ENCODE data around the gene CCDC88C.

Gene CCDC88C

DNA sequence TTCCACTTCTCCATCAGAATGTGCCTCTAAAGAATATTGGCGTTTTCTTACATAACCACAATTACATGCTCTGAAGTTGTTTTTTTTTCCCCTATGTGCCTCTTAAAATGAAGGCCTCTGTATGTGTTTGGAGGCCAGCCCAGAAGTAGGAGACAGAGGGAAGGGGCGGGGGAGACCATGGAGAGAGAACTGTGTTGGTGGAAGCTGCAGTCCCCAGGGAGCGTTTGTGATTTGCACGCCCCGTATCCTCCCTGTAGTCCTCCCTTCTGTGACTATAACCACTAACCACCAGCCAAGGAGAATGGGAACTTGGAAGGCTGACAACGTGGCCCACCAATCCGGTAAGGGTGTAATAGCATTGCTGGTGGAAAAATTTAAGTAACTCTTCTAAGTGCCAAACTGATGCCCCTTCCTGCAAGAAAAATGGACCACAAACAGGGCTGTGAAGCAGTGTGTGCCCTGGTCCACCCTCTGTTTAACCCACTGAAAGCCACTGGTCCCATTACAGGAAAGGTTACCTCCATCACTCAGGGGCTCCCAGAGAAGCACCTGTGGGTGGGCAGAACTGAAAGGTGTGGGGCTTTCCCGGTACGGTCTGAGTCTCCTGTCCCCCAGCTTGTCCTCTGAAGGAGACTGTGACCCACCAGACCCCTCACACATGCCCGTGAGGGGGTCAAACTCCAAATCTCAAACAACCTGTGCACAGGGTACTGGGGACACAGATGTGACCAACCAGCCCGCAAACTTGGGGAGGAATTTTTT lies 36.8 kb downstream of the CCDC88C start:
- in situ Hi-C loops (cut with MboI; ENCODE audit: low sequenced_read_pairs) = no loop called here

DNA sequence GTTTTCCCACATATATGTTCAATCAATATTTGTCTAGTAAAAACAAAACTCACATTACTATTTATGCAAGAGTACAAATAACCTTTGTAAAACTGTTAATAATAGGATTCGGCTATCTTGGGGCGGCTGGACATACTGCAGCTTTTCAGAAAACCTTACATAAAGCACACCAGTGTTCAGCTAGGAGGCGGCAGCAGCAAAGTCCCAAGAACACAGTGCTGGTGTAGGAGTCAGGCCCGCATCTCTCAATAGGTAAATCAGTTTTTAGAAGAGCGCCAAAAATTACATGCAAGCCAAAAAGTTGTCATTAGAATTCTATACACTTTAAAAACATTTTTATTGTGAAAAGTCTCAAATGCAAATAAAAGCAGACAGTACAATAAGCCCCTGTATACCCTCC lies 37.5 kb downstream of the CCDC88C start:
- in situ Hi-C loops (cut with MboI; ENCODE audit: low sequenced_read_pairs) = no loop called here

DNA sequence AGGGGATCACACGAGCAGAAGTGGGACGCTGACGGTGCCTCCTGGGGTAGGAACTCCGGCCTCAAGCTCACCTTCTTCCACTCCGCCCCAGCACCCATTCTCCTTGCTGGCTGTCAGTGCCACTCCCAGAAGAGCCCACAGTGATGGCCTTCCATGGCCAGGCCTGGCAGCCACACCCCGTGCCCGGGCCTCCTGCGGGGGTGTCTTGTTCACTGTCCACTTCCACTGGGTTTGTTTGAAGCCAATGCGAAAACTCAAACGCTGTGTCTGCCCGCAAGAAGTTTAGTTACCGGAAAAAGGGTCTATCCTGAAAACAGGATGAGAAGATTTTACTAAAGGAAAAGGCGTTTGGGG lies 38.1 kb downstream of the CCDC88C start:
- in situ Hi-C loops (cut with MboI; ENCODE audit: low sequenced_read_pairs) = no loop called here

DNA sequence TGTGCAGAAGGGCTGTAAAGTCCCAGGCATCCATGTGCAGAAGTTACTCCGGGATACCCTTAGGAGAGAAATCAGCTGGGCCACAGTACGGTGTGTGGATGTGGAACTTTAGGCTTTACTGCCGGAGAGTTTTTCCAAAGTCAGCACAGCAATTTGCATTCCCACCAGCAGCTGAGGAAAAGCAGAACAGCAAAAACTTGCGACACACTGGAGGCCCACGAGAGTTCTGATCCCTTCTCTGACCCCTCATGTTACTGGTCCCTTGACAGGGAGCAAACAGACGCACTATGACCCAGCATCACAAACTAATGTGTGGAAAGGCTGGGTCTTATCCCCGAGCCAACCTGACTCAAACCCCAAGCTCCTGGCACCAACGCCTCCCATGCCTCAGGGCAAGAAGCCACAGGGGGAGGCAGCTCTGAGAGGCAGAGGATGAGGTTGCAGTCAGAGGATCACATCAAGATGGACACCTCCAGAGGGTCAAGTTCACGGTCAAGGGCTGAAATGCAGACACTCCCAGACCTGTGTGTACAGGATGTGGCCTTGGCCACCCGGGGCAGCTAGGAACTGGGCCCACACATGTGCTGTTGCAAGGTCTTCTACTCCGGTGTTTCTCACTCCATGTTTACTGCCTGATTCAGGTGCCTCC lies 38.6 kb downstream of the CCDC88C start:
- in situ Hi-C loops (cut with MboI; ENCODE audit: low sequenced_read_pairs) = no loop called here

DNA sequence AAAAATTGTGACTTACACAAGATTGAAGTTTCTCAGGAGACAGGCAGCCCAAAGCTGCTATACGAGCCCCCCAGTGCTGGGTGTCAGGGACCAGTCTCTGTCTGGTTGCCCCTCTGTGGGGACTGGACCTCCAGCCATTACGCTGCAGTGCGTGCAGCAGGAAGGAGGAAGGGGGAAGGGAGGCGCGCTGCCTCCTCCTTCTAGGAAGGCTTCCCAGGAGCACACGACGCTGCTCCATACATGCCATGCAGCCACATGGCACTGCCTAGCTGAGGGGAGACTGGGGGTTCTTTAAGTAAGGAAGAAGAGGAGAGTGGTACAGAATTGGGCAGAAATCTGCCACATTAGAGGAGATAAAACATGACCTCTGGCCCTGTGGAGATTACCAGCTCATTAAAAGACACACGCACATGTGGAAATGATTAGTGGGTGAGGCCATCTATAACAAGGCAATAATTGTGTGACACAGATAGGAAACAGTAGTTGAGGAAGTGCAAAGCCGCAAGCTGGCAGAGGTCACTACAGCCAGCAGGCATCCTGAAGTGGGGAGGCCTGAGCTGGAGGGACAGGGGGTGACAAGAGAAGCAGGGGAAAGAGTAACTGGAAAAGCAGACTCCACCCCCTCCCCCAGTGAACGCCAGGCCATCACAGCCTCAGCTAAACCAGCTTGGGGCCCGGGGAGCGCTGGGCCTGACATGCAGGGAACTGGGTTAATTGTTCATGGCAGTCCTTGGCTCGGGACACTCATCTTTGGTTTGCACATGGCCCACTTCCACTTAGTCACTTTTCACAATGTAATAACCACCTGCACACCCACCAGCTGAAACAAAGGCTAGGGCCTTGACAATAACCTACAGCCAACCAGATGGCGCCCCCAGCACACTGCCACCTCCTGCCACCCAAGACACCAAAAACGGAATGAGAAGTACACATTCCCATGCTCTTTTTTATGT lies 39.6 kb downstream of the CCDC88C start:
- in situ Hi-C loops (cut with MboI; ENCODE audit: low sequenced_read_pairs) = no loop called here

DNA sequence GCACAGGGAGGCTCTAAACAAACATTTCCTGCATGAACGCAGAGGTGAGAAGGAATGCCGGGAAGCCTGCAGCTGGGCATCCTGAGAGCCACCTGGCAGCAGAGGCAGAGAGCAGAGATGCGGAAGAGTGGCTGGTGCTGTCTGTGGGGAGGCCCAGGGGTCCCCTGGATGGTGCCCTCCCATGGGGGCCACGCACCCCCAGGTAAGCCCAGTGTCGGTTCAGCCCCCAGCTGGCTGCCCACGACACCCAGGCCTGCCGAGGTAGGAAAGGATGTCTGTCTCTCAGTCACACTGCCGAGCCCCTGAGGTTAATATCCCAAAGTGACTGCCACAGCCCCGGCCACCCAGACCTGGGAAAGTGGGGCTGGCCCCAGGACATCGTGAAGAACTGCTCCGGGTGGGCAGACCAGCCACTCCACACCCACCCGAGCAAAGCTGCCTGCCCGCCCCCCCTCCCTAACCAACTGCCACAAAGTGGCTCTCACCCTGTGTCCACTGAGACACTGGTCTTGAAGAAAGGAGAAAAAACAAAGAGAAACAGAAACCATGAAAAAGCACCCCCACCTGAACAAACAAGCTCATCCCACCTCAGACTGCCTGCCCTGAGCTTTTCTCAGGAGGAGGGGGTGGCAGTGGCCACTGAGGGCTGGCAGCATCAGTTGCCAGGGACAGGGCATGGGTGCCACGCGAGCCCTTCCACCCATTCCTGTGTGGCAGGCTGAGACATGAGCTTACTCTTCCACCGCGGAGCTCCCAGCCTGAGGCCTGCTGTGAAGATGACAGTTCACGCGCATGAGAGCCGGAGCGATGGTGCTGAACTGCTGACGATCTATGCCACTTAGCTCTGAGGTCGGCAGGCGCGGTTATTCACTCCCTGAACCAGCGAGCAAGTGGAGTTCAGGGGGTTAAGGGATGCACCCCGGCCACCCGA lies 40.8 kb downstream of the CCDC88C start:
- in situ Hi-C loops (cut with MboI; ENCODE audit: low sequenced_read_pairs) = no loop called here

DNA sequence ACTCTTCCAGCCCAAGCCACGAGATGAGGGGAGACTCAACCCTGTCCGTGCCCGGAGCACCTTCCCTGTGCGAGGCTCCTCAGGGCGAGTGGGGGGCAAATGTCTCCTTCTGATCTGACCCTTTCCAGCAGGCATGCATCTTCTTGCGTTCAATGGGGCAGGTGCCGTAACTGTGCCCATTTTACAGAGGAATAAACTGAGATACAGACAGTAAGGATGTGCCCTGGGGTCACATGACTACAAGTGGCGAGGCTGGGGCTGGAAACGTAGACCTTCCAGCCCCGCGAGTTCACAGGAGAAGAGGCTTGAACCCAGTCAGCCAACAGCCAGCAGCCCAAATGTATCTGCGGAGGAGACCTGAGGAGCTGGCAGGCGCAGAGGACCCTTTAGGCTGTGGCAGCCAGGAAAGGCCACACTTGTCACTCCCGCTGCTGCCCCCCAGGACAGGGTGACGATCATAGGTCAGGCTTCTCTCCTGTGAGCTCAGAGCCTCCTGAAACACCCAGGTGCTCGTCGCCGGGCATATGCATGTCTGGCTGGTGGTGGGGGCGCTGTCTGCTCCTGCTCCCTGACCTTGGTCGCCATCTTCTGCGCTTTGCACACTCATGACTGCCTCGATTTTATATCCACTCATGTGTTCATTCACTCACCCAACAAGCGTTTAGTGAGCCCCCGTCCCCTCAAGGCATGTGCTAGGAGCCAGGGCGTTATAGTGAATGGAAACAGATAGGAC lies 41.7 kb downstream of the CCDC88C start:
- in situ Hi-C loops (cut with MboI; ENCODE audit: low sequenced_read_pairs) = no loop called here

DNA sequence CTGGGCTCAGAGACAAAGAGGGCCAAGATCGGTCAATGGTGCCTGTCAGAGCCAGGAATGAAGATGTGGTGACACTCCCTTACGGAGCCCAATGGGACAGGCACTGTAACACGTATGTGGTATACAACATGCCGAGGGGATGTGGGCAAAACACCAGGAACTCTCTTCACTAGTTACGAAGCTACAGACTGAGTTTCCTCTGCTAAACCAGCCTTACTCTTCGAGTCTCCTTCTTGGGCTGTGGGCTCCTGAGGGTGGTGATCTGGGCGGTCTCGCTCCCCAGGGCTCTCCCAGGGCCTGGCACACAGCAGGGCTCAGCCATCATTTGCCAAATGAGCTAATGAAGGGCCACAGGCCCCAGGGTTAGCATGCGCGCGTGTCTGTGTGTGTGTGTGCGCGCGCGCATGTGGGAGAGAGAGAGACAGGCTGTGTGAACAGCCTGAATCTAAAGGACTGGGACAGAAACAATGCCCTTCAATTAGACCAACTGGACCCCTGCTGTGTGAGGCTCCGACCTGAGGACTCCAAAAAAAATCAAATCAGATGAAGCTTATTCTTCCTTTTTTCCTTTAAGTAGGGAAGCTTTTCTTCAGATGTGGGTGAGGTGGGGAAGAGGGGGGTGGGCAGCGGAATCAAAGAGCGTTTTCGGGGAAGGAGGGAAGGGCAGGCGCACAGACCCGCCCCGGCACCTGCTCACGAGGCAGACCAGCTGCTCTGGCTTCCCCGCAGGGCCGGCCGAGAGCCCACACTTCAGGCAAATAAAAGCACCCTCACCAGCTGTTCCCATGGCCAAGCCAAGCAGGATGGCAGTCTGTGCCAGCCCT lies 42.5 kb downstream of the CCDC88C start:
- in situ Hi-C loops (cut with MboI; ENCODE audit: low sequenced_read_pairs) = no loop called here

DNA sequence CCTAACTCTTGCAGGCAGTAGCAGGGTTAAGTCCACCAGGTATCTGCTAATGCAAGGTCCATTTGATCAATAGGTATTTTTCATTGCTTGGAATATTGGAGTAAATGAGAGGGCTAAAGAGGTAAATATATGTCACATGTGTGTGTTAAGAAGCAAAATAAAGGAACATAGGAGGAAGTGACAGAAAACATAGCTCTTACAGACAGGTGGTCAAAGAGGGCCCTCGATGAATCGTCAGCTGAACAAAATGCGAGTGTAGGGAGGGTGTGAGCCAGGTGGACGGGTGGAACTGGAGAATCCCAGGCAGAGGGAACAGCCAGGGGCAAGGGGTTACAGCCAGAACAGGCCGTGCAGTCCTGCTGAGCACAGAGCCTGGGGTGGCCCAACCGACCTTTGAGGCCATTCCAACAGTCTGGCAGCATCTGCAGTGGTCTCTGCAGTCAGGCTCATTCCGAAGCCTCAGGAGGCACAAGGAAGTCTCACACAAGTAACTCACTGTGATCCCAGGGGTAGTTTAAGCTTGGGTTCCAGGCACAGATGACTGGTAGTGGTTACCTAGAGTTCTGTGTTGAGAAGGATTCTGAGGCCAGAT lies 43.2 kb downstream of the CCDC88C start:
- in situ Hi-C loops (cut with MboI; ENCODE audit: low sequenced_read_pairs) = no loop called here

DNA sequence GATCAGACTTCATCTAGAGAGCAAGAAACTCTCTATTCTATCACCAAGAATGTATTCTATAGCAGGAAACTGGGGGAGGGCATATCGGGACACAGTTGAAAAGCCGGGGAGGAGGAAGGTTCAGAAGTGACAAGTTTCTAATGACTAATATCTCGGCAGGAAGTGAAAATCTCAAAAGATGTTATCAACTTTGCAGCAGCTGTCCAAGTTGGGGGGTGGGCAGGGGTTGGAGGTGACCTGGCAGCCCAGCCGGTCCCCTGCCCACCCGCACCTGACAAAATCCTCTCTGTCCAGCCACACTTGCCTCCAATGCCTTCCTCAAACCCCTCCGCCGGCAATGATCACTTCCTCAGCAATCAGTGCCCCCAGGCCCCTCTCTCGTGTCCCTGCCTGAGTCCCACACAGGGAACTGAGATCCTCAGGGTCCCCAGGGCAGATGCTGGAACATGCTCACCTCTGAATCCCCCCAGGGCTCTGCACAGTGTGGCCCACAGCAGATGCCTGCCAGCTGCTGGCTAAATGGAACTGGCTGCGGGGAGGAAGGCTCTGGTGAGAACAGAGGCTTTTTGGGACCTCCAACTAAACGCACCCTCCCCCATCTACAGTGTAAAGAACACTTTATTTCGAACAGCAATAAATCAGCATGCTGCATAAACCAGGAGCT lies 43.9 kb downstream of the CCDC88C start:
- in situ Hi-C loops (cut with MboI; ENCODE audit: low sequenced_read_pairs) = no loop called here

DNA sequence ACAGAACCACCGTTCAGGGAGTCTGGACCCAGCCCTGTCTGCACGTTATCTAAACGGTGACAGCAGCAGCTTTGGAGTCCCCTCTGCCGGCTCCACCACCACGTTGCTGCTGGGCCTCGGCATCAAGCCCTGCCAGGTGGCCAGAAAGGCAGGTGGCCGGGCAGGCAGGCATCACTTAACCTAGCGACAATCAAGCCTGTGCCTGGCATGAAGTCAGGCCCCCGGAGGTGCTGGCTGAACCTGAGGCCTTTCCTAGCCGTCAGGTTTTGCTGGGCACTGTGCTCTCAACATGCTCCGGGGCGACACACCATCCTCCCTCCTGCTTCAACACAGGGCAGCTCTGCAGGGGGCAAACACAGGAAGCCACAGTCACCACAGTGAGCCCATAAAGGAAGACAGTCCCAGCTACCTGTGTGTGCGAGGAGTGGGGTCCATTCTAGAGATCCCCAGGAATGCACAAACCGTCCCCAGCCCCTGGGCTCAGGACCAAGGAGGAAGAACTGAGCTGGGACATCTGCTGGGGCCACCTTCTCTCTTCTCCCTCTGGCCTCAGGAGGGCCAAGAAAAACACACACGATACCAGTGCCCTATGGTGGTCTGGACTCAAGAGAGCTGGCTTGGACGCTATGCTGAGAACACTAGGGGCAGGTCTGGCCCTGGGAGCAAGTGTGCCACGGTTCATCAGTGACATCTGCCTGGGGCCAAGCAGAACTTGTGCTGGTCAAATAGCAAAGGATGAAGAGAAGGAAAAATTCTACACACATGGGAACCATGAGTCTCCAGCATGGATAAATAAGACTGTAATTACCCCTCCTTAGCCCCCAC lies 44.7 kb downstream of the CCDC88C start:
- in situ Hi-C loops (cut with MboI; ENCODE audit: low sequenced_read_pairs) = no loop called here

DNA sequence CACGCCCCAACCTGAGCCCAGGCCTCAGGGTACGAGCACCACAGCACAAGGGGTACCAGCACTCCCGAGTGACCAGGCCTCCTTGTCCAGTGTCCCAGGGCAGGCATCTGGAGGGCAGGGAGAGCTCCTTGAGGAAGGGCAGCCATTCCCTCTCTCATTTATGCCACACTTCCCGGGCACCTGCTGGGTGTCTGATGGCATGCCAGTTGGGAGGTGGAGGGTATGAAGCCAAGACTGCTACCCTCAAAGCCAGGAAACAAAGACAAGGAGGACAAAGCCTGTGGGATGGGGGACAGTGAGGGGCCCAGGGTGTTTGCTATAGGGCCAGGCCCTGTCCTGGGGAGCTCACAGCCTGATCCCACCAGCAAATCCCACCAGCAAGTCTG lies 45.6 kb downstream of the CCDC88C start:
- in situ Hi-C loops (cut with MboI; ENCODE audit: low sequenced_read_pairs) = no loop called here

DNA sequence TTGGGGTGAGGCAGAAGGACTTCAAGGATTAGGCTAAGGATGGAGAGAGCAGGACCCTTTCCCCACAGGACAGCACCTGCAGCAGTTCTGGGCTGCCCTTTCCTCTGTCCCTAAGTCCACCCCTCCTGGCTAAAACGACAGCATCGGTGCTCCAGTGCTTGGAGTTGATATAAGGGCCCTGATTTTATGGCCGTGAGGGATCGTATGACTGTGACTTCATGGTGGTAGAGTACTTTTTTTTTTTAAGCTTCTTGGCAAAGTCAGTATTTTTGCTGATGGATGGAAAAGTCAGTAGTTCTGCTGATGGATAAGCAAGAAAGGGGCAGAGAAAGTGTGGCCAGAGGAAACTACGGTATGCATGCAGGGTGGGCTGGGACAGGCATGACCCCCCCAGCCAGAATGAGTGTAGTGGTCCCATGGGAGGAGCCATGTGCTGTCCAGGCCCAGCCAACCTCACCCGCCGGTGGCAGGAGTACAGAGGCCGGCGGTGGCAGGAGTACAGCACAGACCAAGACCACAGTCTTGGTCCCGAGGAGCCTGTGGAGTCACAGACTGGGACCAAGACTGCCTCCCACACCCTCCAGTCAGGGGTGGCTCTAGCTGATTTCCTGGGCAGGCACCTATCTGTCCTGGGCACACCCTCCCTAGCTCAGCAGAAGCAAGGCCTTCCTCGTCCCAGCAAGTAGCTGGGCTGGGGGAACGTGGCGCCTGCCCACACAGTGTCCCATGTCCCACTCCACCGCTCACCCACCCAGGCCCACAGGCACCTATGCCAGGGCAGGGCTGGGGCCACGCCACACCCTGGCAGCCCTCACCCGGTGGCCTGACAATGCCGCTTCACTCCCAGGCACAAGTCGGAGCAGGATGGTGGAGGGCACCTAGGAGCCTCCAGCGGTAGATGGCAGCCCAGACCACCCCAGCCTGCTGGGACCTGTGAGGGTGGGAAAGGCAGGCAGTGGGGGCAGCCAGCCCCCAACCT lies 46.3 kb downstream of the CCDC88C start:
- in situ Hi-C loops (cut with MboI; ENCODE audit: low sequenced_read_pairs) = no loop called here

DNA sequence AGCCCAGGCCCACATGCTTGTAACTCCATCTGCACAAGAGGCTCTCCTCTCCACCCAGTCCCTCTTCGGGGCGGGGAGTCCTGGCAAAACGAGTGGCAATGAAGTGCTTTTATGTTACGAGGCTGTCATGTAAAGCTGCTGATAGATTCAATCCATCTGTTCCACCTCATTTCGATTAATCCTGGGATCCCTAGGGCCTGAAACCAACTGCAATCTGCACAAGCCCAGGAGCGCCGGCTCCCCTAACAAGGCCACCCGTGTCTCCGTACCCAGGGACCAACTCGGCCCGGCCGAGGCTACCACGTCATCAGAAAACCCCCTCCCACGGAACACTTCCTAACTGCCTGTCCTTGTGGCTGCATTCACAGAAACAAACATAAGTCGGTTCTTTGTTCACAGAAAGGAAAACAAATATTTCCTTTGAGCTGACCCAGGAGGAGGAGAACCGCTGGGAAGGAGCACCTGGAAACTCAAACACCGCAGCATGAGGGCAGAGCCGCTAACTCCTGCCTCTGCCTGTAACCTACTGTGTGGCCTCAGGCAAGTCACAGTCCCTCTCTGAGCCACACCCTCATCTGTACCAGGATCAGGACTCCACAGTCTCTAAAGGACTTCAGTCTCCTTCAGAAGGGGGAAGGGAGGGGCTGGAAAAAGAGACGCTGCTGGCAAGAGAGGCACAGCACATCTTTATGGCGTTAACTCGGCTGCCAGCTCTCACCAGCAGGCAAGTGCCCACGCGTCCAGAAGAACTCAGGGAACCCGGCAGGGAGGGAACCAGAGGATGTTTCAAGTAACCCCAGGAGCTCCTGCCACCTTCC lies 47.8 kb downstream of the CCDC88C start:
- in situ Hi-C loops (cut with MboI; ENCODE audit: low sequenced_read_pairs) = no loop called here

DNA sequence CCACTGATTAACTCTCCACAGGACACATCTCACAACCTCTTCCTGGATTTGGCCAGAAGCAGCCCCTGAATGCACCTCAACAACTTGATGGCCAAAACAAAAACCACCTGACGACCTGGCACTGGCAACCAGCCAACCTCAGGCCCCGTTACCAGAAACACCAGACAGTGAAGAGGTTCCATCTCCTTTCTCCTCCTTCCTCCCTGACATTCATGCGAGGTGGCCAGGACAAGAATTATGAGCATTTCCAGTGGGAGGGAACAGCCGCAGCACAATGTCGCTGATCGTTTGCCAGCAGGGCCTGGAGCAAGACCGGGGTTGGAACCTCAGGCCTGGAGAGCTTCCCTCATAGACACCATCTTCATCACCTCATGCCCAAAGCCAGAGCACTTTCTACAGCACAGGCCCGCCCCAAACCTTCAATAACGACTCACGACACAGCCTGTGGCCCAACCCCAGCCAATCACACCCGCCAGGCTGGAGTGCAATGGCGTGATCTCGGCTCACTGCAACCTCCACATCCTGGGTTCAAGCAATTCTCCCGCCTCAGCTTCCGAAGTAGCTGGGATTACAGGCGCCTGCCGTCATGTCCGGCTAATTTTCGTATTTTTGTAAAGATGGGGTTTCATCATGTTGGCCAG lies 48.7 kb downstream of the CCDC88C start:
- in situ Hi-C loops (cut with MboI; ENCODE audit: low sequenced_read_pairs) = no loop called here

Measured in hTERT RPE-1 (cell line).